SK-MEL-5 (cell line): ENCODE results near the gene SUPT5H. TPM values are rescaled to one million over a fixed set of nuclear protein-coding genes. Genes with fewer than 3 reads are reported as not detected.

Experiments
- DNase-seq: peaks from one replicate; pipeline ENCODE4 v3.0.0-alpha.2; 2016; ENCODE audit warnings: low read depth, low spot score
- in situ Hi-C: cut with HindIII; loops from 2 replicates; pipeline ENCODE4 v1.10.0; 2016; ENCODE audit warnings: low sequenced_read_pairs, high pct_unique_total_duplicates, low pct_unique_long_range_greater_than_20kb
- polyA plus RNA-seq, 2 experiments: library from polyadenylated mRNA; depleted of rRNA; stranded (reverse); fragments of >200 nt; gene quantifications; 2 replicates each; pipeline ENCODE4 v1.2.3, GENCODE V29; 2015
- total RNA-seq: library from RNA; depleted of rRNA; stranded (reverse); fragments of >200 nt; shearing (Covaris generic); gene quantifications from 2 replicates; pipeline ENCODE4 v1.2.3, GENCODE V29; 2014; rRNA removed

The SUPT5H gene
- total RNA-seq = 98.8 and 113 TPM in 2 replicates
- polyA plus RNA-seq (2015; cell fraction: cytosol; rRNA removed) = 122 and 132 TPM in 2 replicates
- polyA plus RNA-seq (2015; cell fraction: nucleus; rRNA removed) = 288 and 319 TPM in 2 replicates

- DNase-seq = peak; percentile 97
- in situ Hi-C loops = no loop called here
These were observed at the start of gene SUPT5H for GRCh38 chr19:39445196-39446111. Gene SUPT5H (plus strand): TSS chr19:39445582. CDS start chr19:39445891, 309 bp downstream.

- DNase-seq = peak; percentile 81
- in situ Hi-C loops = no loop called here
These were observed 47.8 kb upstream of the SUPT5H start for GRCh38 chr19:39397360-39398296.

- no peak for DNase-seq
- in situ Hi-C loops = no loop called here
These were observed 47.0 kb upstream of the SUPT5H start for GRCh38 chr19:39398297-39398864.

GRCh38 chr19:39399668-39400050 is 45.7 kb upstream of the SUPT5H start:
- in situ Hi-C loops = no loop called here
- DNase-seq = no peak

- in situ Hi-C loops = no loop called here
These were observed 45.3 kb upstream of the SUPT5H start for GRCh38 chr19:39400061-39400460.

GRCh38 chr19:39401070-39401548 is 44.3 kb upstream of the SUPT5H start:
- in situ Hi-C loops = no loop called here
- DNase-seq = no peak

More at GRCh38 chr19:39400061-39400460, 45.3 kb upstream of the SUPT5H start:
- no peak for DNase-seq

- DNase-seq = no peak
- in situ Hi-C loops = no loop called here
These were observed 43.6 kb upstream of the SUPT5H start for GRCh38 chr19:39401549-39402345.

GRCh38 chr19:39402346-39403300 is 42.8 kb upstream of the SUPT5H start:
- DNase-seq = peak; percentile 53
- in situ Hi-C loops = no loop called here

- DNase-seq = no peak
- in situ Hi-C loops = no loop called here
These were observed 41.8 kb upstream of the SUPT5H start for GRCh38 chr19:39403331-39404312.

- in situ Hi-C loops = no loop called here
- no peak for DNase-seq
These were observed 40.0 kb upstream of the SUPT5H start for GRCh38 chr19:39405261-39405957.

- DNase-seq = no peak
These were observed 39.3 kb upstream of the SUPT5H start for GRCh38 chr19:39405958-39406655.

GRCh38 chr19:39406656-39407409 is 38.5 kb upstream of the SUPT5H start, which contains the start of gene ZFP36:
Gene ZFP36 (plus strand): TSS chr19:39406847. CDS start chr19:39406905, 58 bp downstream.
- in situ Hi-C loops = no loop called here

More at GRCh38 chr19:39405958-39406655, 39.3 kb upstream of the SUPT5H start:
- in situ Hi-C loops = no loop called here

GRCh38 chr19:39407410-39407659 is 38.0 kb upstream of the SUPT5H start:
- no peak for DNase-seq
- in situ Hi-C loops = no loop called here

More at GRCh38 chr19:39406656-39407409, 38.5 kb upstream of the SUPT5H start, which contains the start of gene ZFP36:
- peak; percentile 73 for DNase-seq
